Heart right ventricle (tissue), 16 donors: ENCODE results near the gene SEMA3D. TPM values are rescaled to one million over a fixed set of nuclear protein-coding genes. Genes with fewer than 3 reads are reported as not detected.

Source experiments
- ATAC-seq, 8 donors: fragments of 200-7000 bp; cut with Tn5 transposase; one replicate each; pipeline ENCODE4 v1.9.1; 2020; ENCODE audit warnings: mild to moderate bottlenecking in 8 of 8, moderate library complexity in 8 of 8, moderate number of reproducible peaks in 1 of 8
- DNase-seq, 2 donors: peaks; one replicate each; pipeline ENCODE4 v3.0.0-alpha.2; 2020
- H3K27ac ChIP-seq, 10 donors: fragments of 200-600 bp; sonication (generic) in 2 of 10; one replicate each; pipeline versions ENCODE4 v1.5.0 to v1.8.0; 2020 to 2022; ENCODE audit warnings: mild to moderate bottlenecking in 3 of 10
- H3K27me3 ChIP-seq, 7 donors: fragments of 200-600 bp; one replicate each; pipeline ENCODE4 v1.8.0; 2021 to 2022; ENCODE audit warnings: mild to moderate bottlenecking in 2 of 7
- H3K36me3 ChIP-seq, 9 donors: fragments of 200-600 bp; sonication (generic) in 1 of 9; one replicate each; pipeline versions ENCODE4 v1.5.0 to v1.8.0; 2020 to 2022; ENCODE audit warnings: mild to moderate bottlenecking in 2 of 9
- H3K4me1 ChIP-seq, 9 donors: fragments of 200-600 bp; sonication (generic) in 1 of 9; one replicate each; pipeline versions ENCODE4 v1.5.0 to v1.8.0; 2020 to 2022; ENCODE audit warnings: mild to moderate bottlenecking in 4 of 9
- H3K4me3 ChIP-seq, 10 donors: fragments of 200-600 bp; sonication (generic) in 2 of 10; one replicate each; pipeline versions ENCODE4 v1.5.0 to v1.8.0; 2020 to 2022; ENCODE audit warnings: mild to moderate bottlenecking in 7 of 10, moderate library complexity in 2 of 10
- H3K9me3 ChIP-seq, 11 donors: fragments of 200-600 bp in 10 of 11; sonication (generic) in 2 of 11; one replicate each; pipeline versions ENCODE4 v1.5.0 to v1.8.0; 2013 to 2022; ENCODE audit warnings: mild to moderate bottlenecking in 2 of 11, control low read depth in 1 of 11, moderate library complexity in 1 of 11
- CTCF ChIP-seq, 9 donors: fragments of 200-600 bp; sonication (generic) in 2 of 9; IDR thresholded peaks; one replicate each; pipeline versions ENCODE4 v1.5.0 to v1.8.0; 2021 to 2022; ENCODE audit warnings: antibody characterized with exemption in 9 of 9, mild to moderate bottlenecking in 5 of 9, moderate library complexity in 1 of 9
- WGBS, 2 donors: extraction: QIAGEN DNeasy Blood & Tissue Kit; methylation state at CpG; one replicate each; pipeline ENCODE4 v1.1.7; 2013; ENCODE audit warnings: inconsistent platforms in 1 of 2; 5-methylcytosine and 5-hydroxymethylcytosine counted together
- intact Hi-C, 10 donors: fragments of 100-400 bp; cut with DNase I; formaldehyde crosslinking; loops; one replicate each; pipeline versions ENCODE4 v1.11.1 to v1.14.2; 2022
- polyA plus RNA-seq, 2 donors: library from polyadenylated mRNA; stranded (reverse); fragments of 200-250 nt; gene quantifications; one replicate each; pipeline ENCODE4 v1.2.3, GENCODE V29; 2013
- total RNA-seq, 10 donors: library from RNA; stranded (reverse); fragmentation: NEBNext Ultra II Directional in 3 of 10; extraction: Animal tissue kit (Norgen Biotek cat#: 25700) in 3 of 10; gene quantifications; one replicate each; pipeline versions ENCODE4 v1.2.1 to v1.2.4, GENCODE V29; 2021 to 2023
- donor health status: Arrhythmogenic right ventricular cardiomyopathy.
- donor health status: ischemic (EF 13 %, LVEDD 7.1; RV severe dilation, severe dysfunction).
- donor health status: healthy with polysubstance abuse.
- donor health status: DM: no; HTN: yes; CAD: no.
- donor health status: DM: no; HTN: no; CAD: no.
- donor health status: ischemic (EF 25% LVEDD 6.9; RV normal size, moderate dysfunction).
- donor health status: ischemic (EF 25% LVEDD 5.7; RV mildly dilated, moderate dysfunction).
- donor health status: healthy.
- donor health status: DM: yes; HTN: yes; CAD: no.
- donor health status: Ischemic cardiomyopathy.
- donor health status: ischemic (EF 35%, LVEDD 5.7; RV mildly dilated, moderate dysfunction).
- donor health status: nonischemic (EF 11% LVEDD 7.7; RV severe dilation, severe dysfunction).
- donor health status: DM: yes; HTN: yes; CAD: no.
- donor health status: PGD.
- donor health status: ischemic (EF 29% LVEDD 5.4; RV normal size, mild dysfunction).
- donor health status: nonischemic (EF 23%, LVEDD 6.1; RV moderate dilation, normal function).

SEMA3D gene
- total and polyA plus RNA-seq, 12 donors: 0.10 to 3.5 (median 0.86) TPM

GRCh38 chr7:85094046-85094725 is 92.7 kb downstream of the SEMA3D start:
- intact Hi-C loops: no loop called here
- TF ChIP-seq CTCF (IDR thresholded peaks at IDR 0.05): no peak
- Histone ChIP-seq H3K27me3 (no peaks in the 10 kb centered on the region), H3K4me3 (no peak overlapping the region), H3K27ac (peak overlapping the region in 2 of 10 donors; percentile 29 to 43), H3K36me3 (no peaks in the 10 kb centered on the region), H3K9me3 (no peaks in the 10 kb centered on the region), H3K4me1 (peaks cover 0 to 25% (median 7%) of the 10 kb centered on the region in 9 donors)
- peak in 1 of 2 donors; percentile 50 for DNase-seq
- WGBS, 2 donors: 17 to 38% methylated on average over 3 of the region's 3 CpGs
- peak in 7 of 8 donors; percentile 71 to 94 (median 82) for ATAC-seq

GRCh38 chr7:85091565-85091928 is 95.3 kb downstream of the SEMA3D start:
- ATAC-seq: no peak
- Histone ChIP-seq H3K4me1 (peaks cover 0 to 25% (median 7%) of the 10 kb centered on the region in 9 donors), H3K36me3 (no peaks in the 10 kb centered on the region), H3K4me3 (no peak overlapping the region), H3K27ac (no peak overlapping the region), H3K27me3 (no peaks in the 10 kb centered on the region), H3K9me3 (no peaks in the 10 kb centered on the region)
- intact Hi-C loops: no loop called here
- TF ChIP-seq CTCF (IDR thresholded peaks at IDR 0.05): no peak
- DNase-seq: no peak
- 85 to 87% methylated on average over 4 of the region's 4 CpGs for WGBS, 2 donors

GRCh38 chr7:85090919-85091564 is 95.8 kb downstream of the SEMA3D start:
- no peak overlapping the region for H3K4me3 ChIP-seq
- no peak for TF ChIP-seq CTCF (IDR thresholded peaks at IDR 0.05)
- 69 to 73% methylated on average over 3 of the region's 3 CpGs for WGBS, 2 donors
- no peak overlapping the region for H3K27ac ChIP-seq
- ATAC-seq (no peak), DNase-seq (no peak)
- intact Hi-C loops: no loop called here
- H3K27me3 ChIP-seq: no peaks in the 10 kb centered on the region
- no peaks in the 10 kb centered on the region for H3K9me3 ChIP-seq
- peaks cover 0 to 20% (median 7%) of the 10 kb centered on the region in 9 donors for H3K4me1 ChIP-seq
- H3K36me3 ChIP-seq: no peaks in the 10 kb centered on the region

- Histone ChIP-seq H3K27ac (no peak overlapping the region), H3K27me3 (no peaks in the 10 kb centered on the region), H3K9me3 (no peaks in the 10 kb centered on the region), H3K4me1 (peaks cover 0 to 12% (median 0%) of the 10 kb centered on the region in 9 donors), H3K36me3 (no peaks in the 10 kb centered on the region), H3K4me3 (no peak overlapping the region)
- intact Hi-C loops: no loop called here
- ATAC-seq (peak in 6 of 8 donors; percentile 62 to 75 (median 70)), DNase-seq (peak in 1 of 2 donors; percentile 19)
- WGBS, 2 donors: 37 to 43% methylated on average over 6 of the region's 6 CpGs
- no peak for TF ChIP-seq CTCF (IDR thresholded peaks at IDR 0.05)
Measured at GRCh38 chr7:85090143-85090542, 96.7 kb downstream of the SEMA3D start.
